Hematopoietic multipotent progenitor cell treated with erythropoietin and hydrocortisone succinate and interleukin-3 and kit ligand, for 15 days (in vitro differentiated cells): ENCODE data around the gene MRC1.
A peak's percentile ranks its signal among the peaks of the same experiment; 100 is the strongest.

Experiments used
- DNase-seq: peaks from one replicate; pipeline ENCODE4 v3.0.0-alpha.2; 2015; ENCODE audit warnings: low spot score

MRC1 gene

GRCh38 chr10:17808971-17809841, at the start of gene MRC1:
Gene MRC1, plus strand, starts transcription at chr10:17809348. Its CDS starts 118 bp downstream, at chr10:17809466.
- no peak for DNase-seq

DNA sequence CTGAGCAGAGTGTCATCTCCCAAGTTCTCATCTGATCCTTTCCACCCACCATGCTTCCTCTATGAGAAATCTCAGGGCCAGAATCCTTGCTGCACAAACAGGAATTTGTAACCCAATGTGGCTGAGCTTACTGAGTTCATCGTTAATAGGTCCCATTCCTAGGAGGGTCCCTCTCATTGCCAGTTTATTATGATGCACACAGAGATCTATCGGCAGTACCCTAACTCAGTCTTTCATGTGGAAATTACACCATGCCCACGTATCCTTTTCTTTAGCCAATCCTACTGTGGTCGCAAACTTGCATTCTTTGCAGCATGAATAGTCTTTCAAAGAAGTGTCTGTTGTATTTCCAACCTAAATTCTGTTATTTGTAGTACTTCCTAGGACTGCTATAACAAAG, 45.0 kb upstream of the MRC1 start:
- DNase-seq, result no peak

GRCh38 chr10:17765602-17766001, 43.5 kb upstream of the MRC1 start:
- DNase-seq, result no peak

DNA sequence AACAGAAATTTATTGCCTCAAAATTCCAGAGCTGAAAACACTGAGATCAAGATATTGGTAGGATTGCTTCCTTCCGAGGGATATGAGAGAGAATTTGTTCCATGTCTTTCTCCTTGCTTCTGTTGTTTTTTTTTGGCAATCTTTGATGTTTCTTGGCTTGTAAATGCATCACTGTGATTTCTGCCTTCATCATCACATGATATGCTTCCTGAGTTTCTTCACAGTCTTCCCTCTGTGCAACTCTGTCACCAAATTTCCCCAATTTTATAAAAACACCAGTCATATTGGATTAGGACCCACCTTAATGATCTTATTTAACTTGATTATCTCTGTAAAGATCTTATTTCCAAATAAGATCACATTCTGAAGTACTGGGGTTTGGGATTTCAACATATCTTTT, 42.4 kb upstream of the MRC1 start:
- DNase-seq, result no peak

- no peak for DNase-seq
Observed at GRCh38 chr10:17768496-17768895, 40.7 kb upstream of the MRC1 start.

DNA sequence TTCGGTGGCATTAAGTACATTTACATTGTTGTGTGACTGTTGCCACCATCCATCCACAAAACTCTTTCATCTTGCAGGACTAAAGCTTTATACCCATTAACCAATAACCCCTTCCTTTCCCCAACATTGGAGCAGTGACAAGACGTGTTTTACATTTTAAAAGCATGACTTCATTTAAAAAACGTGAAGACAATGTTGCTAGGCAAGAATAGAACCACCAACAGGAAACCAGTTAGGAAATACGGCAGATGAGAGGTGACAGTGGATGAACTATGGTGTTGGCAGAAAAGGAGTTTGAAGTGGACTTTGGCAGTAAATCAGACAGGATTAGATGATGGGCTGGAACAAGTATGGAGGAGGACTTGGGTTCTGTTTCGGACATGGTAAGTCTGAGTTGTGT, 40.2 kb upstream of the MRC1 start:
- no peak for DNase-seq

DNA sequence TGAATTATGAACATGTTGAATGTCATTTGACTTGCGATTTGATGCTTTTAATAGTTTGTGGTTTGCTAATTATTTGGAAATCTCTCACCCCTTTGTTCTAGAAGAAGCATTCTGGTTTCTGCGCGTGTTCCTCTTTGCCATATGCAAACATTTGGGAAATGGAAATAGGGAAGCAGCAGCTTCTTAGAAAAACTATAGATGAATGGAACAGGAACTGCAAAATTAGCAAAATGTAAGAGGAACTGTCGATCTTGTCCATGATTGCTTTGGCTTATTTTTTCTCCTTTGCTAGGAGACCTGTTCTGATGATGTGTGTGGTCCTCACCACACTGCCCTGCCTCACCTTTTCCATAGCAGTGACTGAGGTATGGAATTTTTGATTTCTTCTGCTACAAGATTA, 38.1 kb upstream of the MRC1 start:
- DNase-seq, result no peak

- DNase-seq, result no peak
Observed at GRCh38 chr10:17779784-17780183, 29.4 kb upstream of the MRC1 start.

- no peak for DNase-seq
Observed at GRCh38 chr10:17780727-17781126, 28.4 kb upstream of the MRC1 start.

DNA sequence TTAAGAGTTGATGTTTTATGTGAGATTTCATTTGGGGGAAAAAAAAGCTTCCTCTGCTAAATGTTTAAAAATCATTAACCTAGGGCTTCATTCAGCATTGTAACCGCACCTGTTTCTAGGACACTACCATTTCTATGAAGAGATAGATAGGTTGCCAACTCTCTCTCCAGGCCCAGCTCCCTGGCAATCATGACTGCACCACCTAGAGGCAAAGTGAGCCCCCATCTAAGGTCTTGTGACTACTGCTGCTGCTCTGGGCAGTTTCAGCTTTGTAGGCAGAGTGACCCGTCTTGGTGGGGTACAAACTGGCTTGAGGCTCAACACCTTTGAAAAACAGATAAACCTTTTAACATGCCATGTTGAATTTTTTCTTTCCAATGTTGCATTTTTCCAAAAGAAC, 27.3 kb upstream of the MRC1 start:
- DNase-seq, result peak; percentile 11

DNA sequence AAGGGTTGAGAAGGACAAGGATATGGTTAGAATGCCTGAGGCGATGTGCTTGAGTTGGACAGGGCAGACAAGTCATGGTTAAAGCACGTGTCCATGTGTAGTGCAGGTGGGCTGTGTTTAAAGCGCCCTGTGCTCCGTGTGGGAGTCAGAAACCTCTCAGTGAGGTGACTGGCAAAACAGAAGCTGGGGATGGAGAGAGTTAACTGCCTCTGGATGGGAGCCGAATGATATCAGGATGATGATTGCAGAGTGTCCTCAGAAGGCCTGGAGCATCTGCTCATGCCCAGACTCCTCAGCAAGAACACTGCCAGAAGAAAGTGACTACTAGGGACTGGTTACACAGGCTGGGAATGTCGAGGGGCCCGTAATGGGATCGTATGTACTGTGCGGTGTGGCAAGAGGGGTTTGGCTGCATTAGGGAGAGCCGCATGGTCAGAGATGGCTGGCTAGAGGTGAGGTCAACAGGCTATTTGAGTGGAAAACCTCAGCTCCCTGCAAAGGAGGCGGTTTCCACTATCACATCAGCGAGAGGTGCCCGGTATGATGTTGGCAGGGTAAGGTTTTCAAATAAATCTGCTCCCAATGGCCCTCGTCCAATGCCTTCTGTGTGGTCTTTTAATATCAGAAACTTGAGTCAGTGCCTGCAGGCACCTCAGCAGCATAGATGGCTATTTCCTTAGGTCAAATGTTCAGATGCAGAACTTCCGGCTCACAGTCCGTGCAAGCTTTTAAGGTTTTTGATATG, 26.1 kb upstream of the MRC1 start:
- no peak for DNase-seq

DNA sequence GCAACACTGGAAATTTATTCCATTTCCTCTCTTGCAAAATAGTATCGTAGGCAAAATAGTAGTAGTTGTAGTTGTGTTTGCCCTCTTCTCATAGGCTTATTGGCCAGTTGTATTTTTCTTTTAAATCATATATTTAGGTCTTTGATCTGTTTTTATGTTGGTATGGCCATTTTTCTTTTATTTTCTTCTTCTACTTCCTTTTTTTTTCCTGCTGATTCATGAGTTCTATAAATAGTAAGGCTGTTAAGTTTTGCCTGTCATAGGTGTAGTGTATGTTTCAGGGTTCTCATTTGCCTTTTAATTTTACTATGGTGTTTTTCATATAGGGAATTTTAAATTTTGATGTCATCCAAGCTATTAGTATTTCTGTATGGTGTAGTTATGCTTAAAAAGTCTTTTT, 25.4 kb upstream of the MRC1 start:
- no peak for DNase-seq

- no peak for DNase-seq
Observed at GRCh38 chr10:17784688-17785087, 24.5 kb upstream of the MRC1 start.

- no peak for DNase-seq
Observed at GRCh38 chr10:17785276-17785930, 23.7 kb upstream of the MRC1 start.

GRCh38 chr10:17787087-17787961, 21.8 kb upstream of the MRC1 start:
- DNase-seq, result no peak

GRCh38 chr10:17788646-17789045, 20.5 kb upstream of the MRC1 start:
- no peak for DNase-seq

GRCh38 chr10:17789396-17789795, 19.8 kb upstream of the MRC1 start:
- DNase-seq, result no peak

GRCh38 chr10:17790651-17791050, 18.5 kb upstream of the MRC1 start:
- DNase-seq, result no peak

DNA sequence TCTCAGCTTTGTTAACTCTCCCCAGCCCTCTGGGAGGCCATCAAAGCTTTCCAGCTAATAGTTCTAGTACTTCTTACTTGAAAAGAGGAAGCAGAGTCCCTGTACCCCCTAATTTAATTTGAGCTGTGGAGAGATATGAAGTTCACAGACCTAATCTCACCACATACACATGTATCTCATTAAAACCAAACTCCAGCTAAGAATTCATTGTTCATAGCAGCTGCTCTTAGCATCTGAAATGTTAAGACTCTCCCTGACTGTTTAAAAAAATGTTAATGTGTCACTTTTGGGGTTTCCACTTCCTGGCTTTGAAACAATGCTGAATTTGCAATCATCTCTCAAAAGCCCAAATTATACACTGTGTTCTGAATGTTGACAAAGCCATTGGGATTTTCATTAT, 16.2 kb upstream of the MRC1 start:
- DNase-seq, result no peak

DNA sequence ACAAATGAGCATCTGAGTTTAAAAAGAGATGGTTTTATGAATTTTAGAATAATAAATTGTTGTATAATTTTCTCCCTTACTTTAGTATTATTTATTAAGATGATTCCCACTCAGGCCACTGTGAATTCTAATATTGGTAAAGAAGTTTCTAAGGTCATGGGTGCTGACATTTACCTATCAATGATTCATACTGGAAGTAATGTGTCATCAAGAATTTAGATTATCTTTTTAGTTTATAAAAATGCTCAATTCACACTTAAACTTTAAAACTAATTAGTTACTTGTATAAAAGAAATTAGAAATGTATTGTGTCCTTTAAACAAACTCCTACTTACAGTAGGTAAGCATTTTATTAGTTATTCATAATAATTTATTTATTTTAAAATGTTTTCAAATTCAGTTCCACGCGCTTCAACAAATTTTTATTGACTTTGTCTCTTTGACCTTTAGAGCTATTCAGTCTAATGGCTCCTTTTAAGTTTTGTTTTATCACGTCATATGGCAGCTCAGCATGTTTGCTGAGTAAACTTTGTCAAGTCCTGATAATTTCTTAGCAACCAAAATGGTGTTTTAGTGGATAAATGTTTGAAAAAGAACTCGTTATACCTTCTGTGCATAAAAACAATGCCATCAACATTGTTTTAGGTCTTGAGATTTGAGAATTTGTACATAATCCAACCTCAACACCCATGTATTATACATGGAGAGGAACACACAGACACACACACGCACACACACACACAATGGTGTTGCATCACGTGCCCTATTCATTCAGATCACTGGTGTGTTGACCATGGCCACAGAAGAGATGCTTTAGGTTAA, 15.1 kb upstream of the MRC1 start:
- DNase-seq, result no peak

- DNase-seq, result no peak
Observed at GRCh38 chr10:17795083-17795482, 14.1 kb upstream of the MRC1 start.
